ENCODE measurements around the gene PSMD8. TPM values are rescaled to one million over a fixed set of nuclear protein-coding genes. Genes with fewer than 3 reads are reported as not detected.
"Not testable (repeated sequence)": the region's sequence is repeated elsewhere in the genome, so short reads cannot be mapped to it uniquely, and the experiment has no call there.

PSMD8 gene
- total RNA-seq, 1 experiment from 2014 or later = 222 TPM

DNA sequence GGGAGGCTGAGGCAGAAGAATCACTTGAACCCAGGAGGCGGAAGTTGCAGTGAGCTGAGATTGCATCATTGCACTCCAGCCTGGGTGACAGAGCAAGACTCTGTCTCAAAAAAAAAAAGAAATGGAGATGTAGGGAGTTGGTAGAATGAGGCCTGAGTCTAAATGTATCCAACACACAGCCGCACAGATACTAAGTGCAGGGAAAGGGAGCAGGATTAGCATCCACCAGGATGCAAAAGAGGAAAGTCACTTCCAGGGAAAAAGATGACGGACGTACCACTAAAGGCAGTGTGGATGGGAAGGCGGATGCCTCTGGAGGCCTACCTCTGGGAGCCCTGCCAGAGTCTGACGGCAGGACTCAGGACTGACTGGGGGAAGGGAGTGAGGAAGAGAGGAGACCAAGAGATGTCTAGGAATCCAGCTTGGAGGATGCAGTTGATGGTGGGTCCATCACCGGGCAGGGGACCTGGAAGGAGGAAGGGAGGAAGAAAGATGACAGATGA is 35.3 kb downstream of the PSMD8 start:
- ChIA-PET POLR2A (ENCODE audit: unreplicated experiment) (no interaction called here), CTCF (interaction anchor here (0.7 kb wide), 1 partner anchor 829 kb away, joined by 6 read pairs; no protein-coding TSS in a partner anchor)
- Histone ChIP-seq H3F3A (ENCODE audit: insufficient read depth, low read depth) (no peaks in the 10 kb centered on the region), H3K4me2 (no peak overlapping the region), H2AFZ (no peak overlapping the region), H3K9me3 (ENCODE audit: insufficient read depth, low read depth) (no peaks in the 10 kb centered on the region), H3K9me2 (ENCODE audit: insufficient read depth) (no peaks in the 10 kb centered on the region), H3K36me3 (ENCODE audit: low read depth) (no peaks in the 10 kb centered on the region), H3K27ac (no peak overlapping the region), H4K20me1 (ENCODE audit: insufficient read depth) (no peaks in the 10 kb centered on the region), H3K4me3 (no peak overlapping the region), H3K27me3 (ENCODE audit: insufficient read depth, low read depth) (no peaks in the 10 kb centered on the region), H3K79me2 (ENCODE audit: low read depth) (no peaks in the 10 kb centered on the region), H3K4me1 (replicated peaks; ENCODE audit: insufficient read depth) (no peaks in the 10 kb centered on the region)
- no TSS peak for BruUV-seq (replicated peaks)
- intact Hi-C loops (cut with micrococcal nuclease; ENCODE audit: unreplicated experiment) = loop anchor here (10.0 kb wide), 1 partner anchor 425 kb away; the partner anchor contains the start of gene ECH1
- DNase-seq = no peak
- TF ChIP-seq, protein P1, sequence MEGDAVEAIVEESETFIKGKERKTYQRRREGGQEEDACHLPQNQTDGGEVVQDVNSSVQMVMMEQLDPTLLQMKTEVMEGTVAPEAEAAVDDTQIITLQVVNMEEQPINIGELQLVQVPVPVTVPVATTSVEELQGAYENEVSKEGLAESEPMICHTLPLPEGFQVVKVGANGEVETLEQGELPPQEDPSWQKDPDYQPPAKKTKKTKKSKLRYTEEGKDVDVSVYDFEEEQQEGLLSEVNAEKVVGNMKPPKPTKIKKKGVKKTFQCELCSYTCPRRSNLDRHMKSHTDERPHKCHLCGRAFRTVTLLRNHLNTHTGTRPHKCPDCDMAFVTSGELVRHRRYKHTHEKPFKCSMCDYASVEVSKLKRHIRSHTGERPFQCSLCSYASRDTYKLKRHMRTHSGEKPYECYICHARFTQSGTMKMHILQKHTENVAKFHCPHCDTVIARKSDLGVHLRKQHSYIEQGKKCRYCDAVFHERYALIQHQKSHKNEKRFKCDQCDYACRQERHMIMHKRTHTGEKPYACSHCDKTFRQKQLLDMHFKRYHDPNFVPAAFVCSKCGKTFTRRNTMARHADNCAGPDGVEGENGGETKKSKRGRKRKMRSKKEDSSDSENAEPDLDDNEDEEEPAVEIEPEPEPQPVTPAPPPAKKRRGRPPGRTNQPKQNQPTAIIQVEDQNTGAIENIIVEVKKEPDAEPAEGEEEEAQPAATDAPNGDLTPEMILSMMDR (conservative IDR thresholded peaks at IDR 0.05) = no peak
- no peak for TF ChIP-seq EZH2 (IDR thresholded peaks at IDR 0.05; ENCODE audit: low read depth)

DNA sequence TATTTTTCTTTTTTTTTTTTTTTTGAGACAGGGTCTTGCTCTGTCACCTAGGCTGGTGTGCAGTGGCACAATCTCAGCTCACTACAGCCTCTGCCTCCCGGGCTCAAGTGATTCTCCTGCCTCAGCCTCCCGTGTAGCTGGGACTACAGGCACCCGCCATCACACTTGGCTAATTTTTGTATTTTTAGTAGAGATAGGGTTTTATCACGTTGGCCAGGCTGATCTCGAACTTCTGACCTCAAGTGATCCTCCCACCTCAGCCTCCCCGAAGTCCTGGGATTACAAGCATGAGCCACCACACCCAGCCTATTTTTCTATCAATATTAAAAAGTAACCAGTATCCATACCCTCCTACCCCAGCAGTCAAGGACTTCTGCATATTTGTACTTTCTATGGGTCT is 36.0 kb downstream of the PSMD8 start:
- H3K4me1 ChIP-seq (replicated peaks; ENCODE audit: insufficient read depth); H3K9me3 ChIP-seq (ENCODE audit: insufficient read depth, low read depth); H3K79me2 ChIP-seq (ENCODE audit: low read depth); H3K27ac ChIP-seq; H3K4me3 ChIP-seq; H3K27me3 ChIP-seq (ENCODE audit: insufficient read depth, low read depth); intact Hi-C loops (cut with micrococcal nuclease; ENCODE audit: unreplicated experiment); H3K36me3 ChIP-seq (ENCODE audit: low read depth); H2AFZ ChIP-seq; H3K4me2 ChIP-seq; H4K20me1 ChIP-seq (ENCODE audit: insufficient read depth); H3F3A ChIP-seq (ENCODE audit: insufficient read depth, low read depth); H3K9me2 ChIP-seq (ENCODE audit: insufficient read depth); DNase-seq; BruUV-seq (replicated peaks); POLR2A ChIA-PET (ENCODE audit: unreplicated experiment): not testable (repeated sequence)
- CTCF ChIA-PET = interaction anchor here (0.7 kb wide), 1 partner anchor 828 kb away, joined by 6 read pairs; no protein-coding TSS in a partner anchor

DNA sequence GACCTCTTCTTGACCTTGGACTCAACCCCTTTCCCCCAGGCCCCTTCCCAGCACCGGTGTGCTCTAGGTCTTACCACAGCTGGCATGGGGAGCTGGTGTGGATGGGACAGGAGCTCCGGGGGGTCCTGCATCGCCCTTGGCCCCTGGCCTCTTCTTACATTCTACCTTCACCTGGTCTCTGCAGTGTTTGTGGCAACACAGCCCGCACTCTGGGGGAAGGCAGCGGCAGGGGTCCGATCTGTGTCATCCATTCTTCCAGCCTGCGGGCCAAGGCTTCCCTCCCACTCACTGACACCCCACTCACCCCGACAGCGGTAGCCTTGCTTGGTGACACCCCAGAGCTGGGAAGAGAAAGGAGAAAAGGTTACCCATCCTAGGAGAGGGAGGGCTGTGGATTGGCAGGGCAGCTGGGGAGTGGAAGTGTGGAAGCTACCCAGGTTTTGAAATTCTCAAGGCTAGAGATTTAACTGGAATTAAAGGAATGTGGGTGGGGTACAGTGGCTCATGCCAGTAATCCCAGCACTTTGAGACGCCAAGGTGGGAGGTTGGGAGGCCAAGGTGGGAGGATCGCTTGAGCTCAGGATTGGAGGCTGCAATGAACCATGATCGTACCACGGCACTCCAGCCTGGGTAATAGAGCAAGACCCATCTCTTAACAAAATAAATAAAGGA is 36.8 kb downstream of the PSMD8 start:
- Histone ChIP-seq H3K4me2 (no peak overlapping the region), H3K4me3 (no peak overlapping the region), H3K79me2 (ENCODE audit: low read depth) (no peaks in the 10 kb centered on the region), H3K9me2 (ENCODE audit: insufficient read depth) (no peaks in the 10 kb centered on the region), H3K27ac (no peak overlapping the region), H3K4me1 (replicated peaks; ENCODE audit: insufficient read depth) (no peaks in the 10 kb centered on the region), H3K9me3 (ENCODE audit: insufficient read depth, low read depth) (no peaks in the 10 kb centered on the region), H2AFZ (no peak overlapping the region), H4K20me1 (ENCODE audit: insufficient read depth) (no peaks in the 10 kb centered on the region), H3F3A (ENCODE audit: insufficient read depth, low read depth) (no peaks in the 10 kb centered on the region), H3K36me3 (ENCODE audit: low read depth) (no peaks in the 10 kb centered on the region), H3K27me3 (ENCODE audit: insufficient read depth, low read depth) (no peaks in the 10 kb centered on the region)
- TF ChIP-seq, protein P1 (conservative IDR thresholded peaks at IDR 0.05) = no peak
- no peak for TF ChIP-seq EZH2 (IDR thresholded peaks at IDR 0.05; ENCODE audit: low read depth)
- BruUV-seq (replicated peaks) = no TSS peak
- no peak for DNase-seq
- CTCF ChIA-PET = no interaction called here
- POLR2A ChIA-PET (ENCODE audit: unreplicated experiment) = no interaction called here
- intact Hi-C loops (cut with micrococcal nuclease; ENCODE audit: unreplicated experiment) = no loop called here

DNA sequence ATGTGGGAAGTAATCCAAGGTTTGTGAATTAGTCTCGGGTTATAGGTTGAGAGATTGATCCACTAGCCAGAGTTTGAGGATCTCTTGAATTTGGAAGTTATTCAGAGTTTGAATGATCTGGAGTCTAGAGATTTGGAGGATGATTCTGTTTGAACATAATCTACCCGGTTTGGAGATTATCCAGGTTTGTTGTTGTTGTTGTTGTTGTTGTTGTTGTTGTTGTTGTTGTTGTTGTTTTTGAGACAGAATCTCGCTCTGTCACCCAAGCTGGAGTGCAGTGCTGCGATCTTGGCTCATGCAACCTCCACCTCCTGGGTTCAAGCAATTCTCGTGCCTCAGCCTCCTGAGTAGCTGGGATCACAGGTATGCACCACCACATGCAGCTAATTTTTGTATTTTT is 37.5 kb downstream of the PSMD8 start:
- H3K4me1 ChIP-seq (replicated peaks; ENCODE audit: insufficient read depth); H3K36me3 ChIP-seq (ENCODE audit: low read depth); H4K20me1 ChIP-seq (ENCODE audit: insufficient read depth); H3K27me3 ChIP-seq (ENCODE audit: insufficient read depth, low read depth); H3K4me3 ChIP-seq; H3K4me2 ChIP-seq; H3K9me2 ChIP-seq (ENCODE audit: insufficient read depth); DNase-seq; H3F3A ChIP-seq (ENCODE audit: insufficient read depth, low read depth); POLR2A ChIA-PET (ENCODE audit: unreplicated experiment); H3K9me3 ChIP-seq (ENCODE audit: insufficient read depth, low read depth); H2AFZ ChIP-seq; intact Hi-C loops (cut with micrococcal nuclease; ENCODE audit: unreplicated experiment); BruUV-seq (replicated peaks); H3K27ac ChIP-seq; H3K79me2 ChIP-seq (ENCODE audit: low read depth): not testable (repeated sequence)
- CTCF ChIA-PET = interaction anchor here (0.6 kb wide), 1 partner anchor 22 kb away, joined by 3 read pairs; no protein-coding TSS in a partner anchor
